ENCODE data around the gene POFUT2. TPM values are rescaled to one million over a fixed set of nuclear protein-coding genes. Genes with fewer than 3 reads are reported as not detected.

The POFUT2 gene
- total RNA-seq, 4 donors from 2014 or later = 10.7 to 46.9 (median 20.0) TPM

- H3K4me1 ChIP-seq = peaks cover 16% of the 10 kb centered on the region
- peak in 1 of 2 donors; percentile 31 for DNase-seq (ENCODE audit: low spot score in 2 of 2)
- no peak overlapping the region for H3K27ac ChIP-seq
- H3K36me3 ChIP-seq = no peaks in the 10 kb centered on the region
- 88% methylated on average over 4 of the region's 4 CpGs for WGBS
- no peak overlapping the region for H3K4me3 ChIP-seq
- no peaks in the 10 kb centered on the region for H3K9me3 ChIP-seq
- H3K27me3 ChIP-seq = peaks cover 13% of the 10 kb centered on the region
- TF ChIP-seq POLR2A (IDR thresholded peaks at IDR 0.05) (no peak), POLR2AphosphoS5 (IDR thresholded peaks at IDR 0.05) (no peak), EP300 (IDR thresholded peaks at IDR 0.05) (no peak)
- TF ChIP-seq, protein P1, sequence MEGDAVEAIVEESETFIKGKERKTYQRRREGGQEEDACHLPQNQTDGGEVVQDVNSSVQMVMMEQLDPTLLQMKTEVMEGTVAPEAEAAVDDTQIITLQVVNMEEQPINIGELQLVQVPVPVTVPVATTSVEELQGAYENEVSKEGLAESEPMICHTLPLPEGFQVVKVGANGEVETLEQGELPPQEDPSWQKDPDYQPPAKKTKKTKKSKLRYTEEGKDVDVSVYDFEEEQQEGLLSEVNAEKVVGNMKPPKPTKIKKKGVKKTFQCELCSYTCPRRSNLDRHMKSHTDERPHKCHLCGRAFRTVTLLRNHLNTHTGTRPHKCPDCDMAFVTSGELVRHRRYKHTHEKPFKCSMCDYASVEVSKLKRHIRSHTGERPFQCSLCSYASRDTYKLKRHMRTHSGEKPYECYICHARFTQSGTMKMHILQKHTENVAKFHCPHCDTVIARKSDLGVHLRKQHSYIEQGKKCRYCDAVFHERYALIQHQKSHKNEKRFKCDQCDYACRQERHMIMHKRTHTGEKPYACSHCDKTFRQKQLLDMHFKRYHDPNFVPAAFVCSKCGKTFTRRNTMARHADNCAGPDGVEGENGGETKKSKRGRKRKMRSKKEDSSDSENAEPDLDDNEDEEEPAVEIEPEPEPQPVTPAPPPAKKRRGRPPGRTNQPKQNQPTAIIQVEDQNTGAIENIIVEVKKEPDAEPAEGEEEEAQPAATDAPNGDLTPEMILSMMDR (IDR thresholded peaks at IDR 0.05) = no peak
Observed at GRCh38 chr21:45332415-45332814, 44.7 kb upstream of the POFUT2 start.

DNA sequence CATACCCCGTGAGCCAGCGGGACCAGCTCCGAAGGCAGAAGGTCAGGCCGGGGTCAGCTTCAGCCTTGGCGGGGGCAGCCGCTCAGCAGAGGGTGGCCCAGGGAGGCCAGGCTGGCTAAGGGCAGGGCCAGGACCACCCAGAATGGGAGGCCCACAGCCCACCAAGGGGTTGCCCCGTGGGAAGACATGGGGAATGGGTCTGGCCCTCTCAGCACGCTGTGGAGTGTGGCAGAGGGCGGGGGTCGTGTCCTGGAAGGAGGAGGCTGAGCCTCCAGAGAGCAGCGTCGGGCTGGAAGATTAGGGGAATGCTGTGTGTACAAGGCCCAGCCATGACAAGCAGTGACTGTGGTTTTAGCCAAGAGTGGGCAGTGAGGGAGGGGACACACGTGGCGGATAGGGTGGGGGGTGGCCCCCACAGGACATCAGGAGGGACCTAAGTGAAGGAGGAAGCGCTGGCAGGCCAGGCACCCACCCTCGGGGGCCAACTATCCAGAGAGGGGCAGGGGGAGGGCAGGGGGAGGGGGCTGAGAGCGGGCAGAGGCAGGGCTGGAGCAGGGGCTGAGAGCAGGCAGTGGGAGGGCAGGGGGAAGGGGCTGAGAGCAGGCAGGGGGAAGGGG is 43.9 kb upstream of the POFUT2 start:
- Histone ChIP-seq H3K4me1 (peaks cover 16% of the 10 kb centered on the region), H3K36me3 (no peaks in the 10 kb centered on the region), H3K27ac (no peak overlapping the region), H3K4me3 (no peak overlapping the region), H3K9me3 (no peaks in the 10 kb centered on the region), H3K27me3 (peaks cover 13% of the 10 kb centered on the region)
- 85% methylated on average over 17 of the region's 17 CpGs for WGBS
- DNase-seq (ENCODE audit: low spot score in 2 of 2) = peak in 1 of 2 donors; percentile 49
- TF ChIP-seq EP300 (IDR thresholded peaks at IDR 0.05) (no peak), POLR2AphosphoS5 (IDR thresholded peaks at IDR 0.05) (no peak), POLR2A (IDR thresholded peaks at IDR 0.05) (no peak)
- TF ChIP-seq, protein P1 (IDR thresholded peaks at IDR 0.05) = no peak

DNA sequence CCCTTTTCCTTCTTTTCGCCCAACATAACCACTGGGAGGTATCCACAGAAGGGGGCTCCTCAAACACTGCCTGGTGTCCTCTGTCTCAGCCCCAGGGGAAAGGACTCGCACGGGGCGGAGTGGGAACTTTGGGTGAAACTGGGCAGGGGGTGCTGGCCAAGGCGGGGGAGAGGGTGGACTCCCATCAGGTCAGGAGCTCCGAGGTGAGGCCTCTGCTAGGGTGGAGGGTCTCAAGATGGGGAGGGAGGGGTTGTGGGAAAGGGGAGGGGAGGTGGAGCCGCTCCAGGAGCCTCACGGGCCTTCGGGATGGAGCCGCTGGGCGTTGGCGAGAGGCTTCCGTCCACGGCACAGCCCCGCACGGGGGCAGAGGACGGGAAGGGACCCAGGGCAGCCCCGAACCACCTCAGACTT is 43.2 kb upstream of the POFUT2 start:
- no peak overlapping the region for H3K27ac ChIP-seq
- WGBS = 95% methylated on average over 18 of the region's 18 CpGs
- no peaks in the 10 kb centered on the region for H3K36me3 ChIP-seq
- peaks cover 8% of the 10 kb centered on the region for H3K27me3 ChIP-seq
- H3K4me3 ChIP-seq = no peak overlapping the region
- H3K9me3 ChIP-seq = no peaks in the 10 kb centered on the region
- peak in 1 of 2 donors; percentile 52 for DNase-seq (ENCODE audit: low spot score in 2 of 2)
- no peak for TF ChIP-seq POLR2AphosphoS5 (IDR thresholded peaks at IDR 0.05)
- TF ChIP-seq, protein P1 (IDR thresholded peaks at IDR 0.05) = no peak
- TF ChIP-seq POLR2A (IDR thresholded peaks at IDR 0.05) = no peak
- no peak for TF ChIP-seq EP300 (IDR thresholded peaks at IDR 0.05)
- H3K4me1 ChIP-seq = peaks cover 13% of the 10 kb centered on the region

DNA sequence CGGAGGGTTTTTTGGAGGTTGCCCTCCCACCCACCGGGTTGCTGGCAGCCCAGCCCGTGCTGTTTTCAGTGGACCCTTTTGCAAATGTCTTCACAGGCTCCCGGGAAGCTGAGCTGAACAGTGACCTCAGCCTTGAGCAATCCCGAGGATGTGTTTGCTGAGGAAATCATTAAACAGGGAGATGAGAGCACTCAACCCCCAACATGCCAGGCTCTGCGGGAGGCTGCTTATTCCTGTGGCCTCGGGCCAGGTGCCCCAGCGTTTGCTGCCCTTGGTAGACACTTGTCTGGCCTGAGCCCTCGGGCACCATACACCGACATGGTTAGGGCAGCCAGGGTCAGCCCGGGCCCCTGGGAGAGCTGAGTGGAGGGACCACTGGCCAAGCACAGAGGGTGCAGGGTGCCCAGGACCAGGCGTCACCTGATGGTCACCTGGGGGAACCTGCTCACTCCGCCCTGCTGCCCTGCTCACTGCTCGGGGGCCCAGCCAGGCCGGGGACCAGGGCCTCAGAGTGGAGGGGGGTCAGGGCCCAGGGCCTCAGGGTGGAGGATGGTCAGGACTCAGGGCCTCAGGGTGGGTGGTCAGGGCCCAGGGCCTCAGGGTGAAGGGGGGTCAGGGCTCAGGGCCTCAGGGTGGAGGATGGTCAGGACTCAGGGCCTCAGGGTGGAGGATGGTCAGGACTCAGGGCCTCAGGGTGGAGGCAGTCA is 42.5 kb upstream of the POFUT2 start:
- Histone ChIP-seq H3K36me3 (no peaks in the 10 kb centered on the region), H3K27me3 (peaks cover 7% of the 10 kb centered on the region), H3K4me3 (no peak overlapping the region), H3K4me1 (peaks cover 13% of the 10 kb centered on the region), H3K27ac (no peak overlapping the region), H3K9me3 (no peaks in the 10 kb centered on the region)
- peak in 1 of 2 donors; percentile 66 for DNase-seq (ENCODE audit: low spot score in 2 of 2)
- no peak for TF ChIP-seq POLR2A (IDR thresholded peaks at IDR 0.05)
- no peak for TF ChIP-seq EP300 (IDR thresholded peaks at IDR 0.05)
- TF ChIP-seq, protein P1 (IDR thresholded peaks at IDR 0.05) = no peak
- no peak for TF ChIP-seq POLR2AphosphoS5 (IDR thresholded peaks at IDR 0.05)
- WGBS = 90% methylated on average over 3 of the region's 15 CpGs
